Neuronal stem cell (in vitro differentiated cells): ENCODE data around the gene TBC1D12. TPM values are rescaled to one million over a fixed set of nuclear protein-coding genes. Genes with fewer than 3 reads are reported as not detected.

Experiments used
- DNase-seq: peaks from one replicate; pipeline ENCODE4 v3.0.0-alpha.2; 2013; ENCODE audit warnings: low spot score
- H2AFZ ChIP-seq: one replicate; pipeline ENCODE4 v1.6.1; 2013; ENCODE audit warnings: mild to moderate bottlenecking, low read length, inconsistent platforms
- H2AK5ac ChIP-seq: 2 replicates; pipeline ENCODE4 v1.6.1; 2013; ENCODE audit warnings: low read depth, mild to moderate bottlenecking, inconsistent platforms, low read length, moderate library complexity, mixed read lengths
- H2BK120ac ChIP-seq: 2 replicates; pipeline ENCODE4 v1.6.1; 2013; ENCODE audit warnings: low read depth, mild to moderate bottlenecking, inconsistent platforms, low read length, moderate library complexity, mixed read lengths
- H2BK12ac ChIP-seq: one replicate; pipeline ENCODE4 v1.6.1; 2013; ENCODE audit warnings: low read length, inconsistent platforms
- H2BK15ac ChIP-seq: 2 replicates; pipeline ENCODE4 v1.6.1; 2013; ENCODE audit warnings: mild to moderate bottlenecking, low read length, inconsistent platforms, mixed read lengths
- H2BK5ac ChIP-seq: one replicate; pipeline ENCODE4 v1.6.1; 2013; ENCODE audit warnings: inconsistent platforms, mild to moderate bottlenecking, low read length, moderate library complexity
- H3K14ac ChIP-seq: one replicate; pipeline ENCODE4 v1.6.1; 2013; ENCODE audit warnings: low read length, inconsistent platforms
- H3K18ac ChIP-seq: 2 replicates; pipeline ENCODE4 v1.6.1; 2013; ENCODE audit warnings: low read length, inconsistent platforms
- H3K23ac ChIP-seq: 2 replicates; pipeline ENCODE4 v1.6.1; 2013; ENCODE audit warnings: low read depth, mild to moderate bottlenecking, mixed read lengths, low read length, inconsistent platforms; ENCODE audit not compliant: poor library complexity
- H3K27ac ChIP-seq: replicated peaks from 3 replicates; pipeline ENCODE4 v1.5.1; 2013; ENCODE audit warnings: low read length, inconsistent platforms
- H3K27me3 ChIP-seq, 3 experiments: 2 replicates each; pipeline ENCODE4 v1.6.1; 2013; ENCODE audit warnings: low read length in 3 of 3, mild to moderate bottlenecking in 2 of 3, inconsistent platforms in 1 of 3, low read depth in 1 of 3, mixed read lengths in 1 of 3, moderate library complexity in 1 of 3; ENCODE audit not compliant: control insufficient read depth in 3 of 3, insufficient read depth in 3 of 3
- H3K36me3 ChIP-seq, 2 donors: replicated peaks in 1 of 2; 2 replicates each; pipeline ENCODE4 v1.6.1; 2013; ENCODE audit warnings: low read length in 2 of 2; ENCODE audit not compliant: control insufficient read depth in 2 of 2, insufficient read depth in 2 of 2
- H3K4ac ChIP-seq: 2 replicates; pipeline ENCODE4 v1.6.1; 2013; ENCODE audit warnings: inconsistent platforms, mild to moderate bottlenecking, low read length, moderate library complexity
- H3K4me1 ChIP-seq, 2 donors: 1 replicate in 1 of 2; 2 replicates in 1 of 2; pipeline ENCODE4 v1.6.1; 2013; ENCODE audit warnings: low read length in 2 of 2, low read depth in 1 of 2; ENCODE audit not compliant: control insufficient read depth in 2 of 2, insufficient read depth in 1 of 2
- H3K4me2 ChIP-seq: one replicate; pipeline ENCODE4 v1.6.1; 2013; ENCODE audit warnings: mild to moderate bottlenecking, low read length, inconsistent platforms; ENCODE audit not compliant: insufficient read depth, poor library complexity, severe bottlenecking
- H3K4me3 ChIP-seq, 2 donors: 2 replicates each; pipeline ENCODE4 v1.5.1; 2013; ENCODE audit warnings: low read length in 2 of 2, mild to moderate bottlenecking in 2 of 2, inconsistent platforms in 1 of 2, moderate library complexity in 1 of 2
- H3K79me1 ChIP-seq: one replicate; pipeline ENCODE4 v1.6.1; 2013; ENCODE audit warnings: low read depth, mild to moderate bottlenecking, inconsistent platforms, low read length, moderate library complexity
- H3K9ac ChIP-seq: one replicate; pipeline ENCODE4 v1.6.1; 2013; ENCODE audit warnings: mild to moderate bottlenecking, low read depth, low read length, inconsistent platforms; ENCODE audit not compliant: poor library complexity
- H3K9me3 ChIP-seq, 2 donors: replicated peaks in 1 of 2; 2 replicates each; pipeline versions ENCODE3 to v1.6.1; 2013; ENCODE audit warnings: low read length in 2 of 2, mild to moderate bottlenecking in 2 of 2, inconsistent platforms in 1 of 2, low read depth in 1 of 2, mixed read lengths in 1 of 2, moderate library complexity in 1 of 2; ENCODE audit not compliant: control insufficient read depth in 2 of 2, insufficient read depth in 1 of 2
- H4K8ac ChIP-seq: one replicate; pipeline ENCODE4 v1.6.1; 2013; ENCODE audit warnings: low read depth, mild to moderate bottlenecking, inconsistent platforms, low read length, moderate library complexity
- H4K91ac ChIP-seq: one replicate; pipeline ENCODE4 v1.6.1; 2013; ENCODE audit warnings: low read length, low read depth, mild to moderate bottlenecking, inconsistent platforms; ENCODE audit not compliant: poor library complexity
- WGBS, 2 donors: extraction: QIAGEN DNeasy Blood & Tissue Kit; methylation state at CpG; one replicate each; pipeline ENCODE4 v1.1.7; 2013; ENCODE audit warnings: missing lambda C conversion rate in 2 of 2, mixed read lengths in 1 of 2; ENCODE audit not compliant: insufficient read length in 2 of 2, insufficient replicate concordance in 1 of 2; ENCODE audit errors: extremely low coverage in 2 of 2; 5-methylcytosine and 5-hydroxymethylcytosine counted together
- polyA plus RNA-seq, 2 experiments: library from polyadenylated mRNA; stranded (reverse); fragments of 200-250 nt; gene quantifications; one replicate each; pipeline ENCODE4 v1.2.3, GENCODE V29; 2013

The TBC1D12 gene
- 5.8 TPM for polyA plus RNA-seq (2013, experiment 1 of 2)
- 5.2 TPM for polyA plus RNA-seq (2013, experiment 2 of 2)

- peak within 1 kb of the TSS; percentile 22 for H2BK12ac ChIP-seq
- peaks cover 0 to 1% of the 10 kb centered on the region in 2 donors for H3K4me1 ChIP-seq
- peak; percentile 86 for DNase-seq
- peak within 1 kb of the TSS; percentile 80 for H3K23ac ChIP-seq
- no peak within 1 kb of the TSS for H4K91ac ChIP-seq
- H3K4ac ChIP-seq: no peak within 1 kb of the TSS
- H2BK120ac ChIP-seq: no peak within 1 kb of the TSS
- H3K27ac ChIP-seq: peak within 1 kb of the TSS; percentile 35
- no peak within 1 kb of the TSS for H4K8ac ChIP-seq
- peaks cover 0 to 14% (median 0%) of the 10 kb centered on the region in 3 experiments for H3K27me3 ChIP-seq
- H3K4me2 ChIP-seq: peak within 1 kb of the TSS; percentile 86
- peak within 1 kb of the TSS; percentile 94 for H2AFZ ChIP-seq
- H3K18ac ChIP-seq: peak within 1 kb of the TSS; percentile 98
- peak within 1 kb of the TSS; percentile 56 for H3K14ac ChIP-seq
- H3K4me3 ChIP-seq: peak within 1 kb of the TSS; percentile 91 to 92
- peak within 1 kb of the TSS; percentile 67 for H2BK15ac ChIP-seq
- H2BK5ac ChIP-seq: peak within 1 kb of the TSS; percentile 39
- H3K79me1 ChIP-seq: no peaks in the 10 kb centered on the region
- WGBS, 2 donors: no CpG with 5 or more reads among the region's 56 CpGs
- peak within 1 kb of the TSS; percentile 93 for H3K9ac ChIP-seq
- no peaks in the 10 kb centered on the region for H3K36me3 ChIP-seq
- peaks cover 0 to 3% of the 10 kb centered on the region in 2 donors for H3K9me3 ChIP-seq
- peak within 1 kb of the TSS; percentile 28 for H2AK5ac ChIP-seq
Observed at GRCh38 chr10:94402204-94402842, at the start of gene TBC1D12. TBC1D12 (plus strand) TSS chr10:94402541; CDS start chr10:94402614, 73 bp downstream.

GRCh38 chr10:94353336-94353735, 49.0 kb upstream of the TBC1D12 start:
- no peak overlapping the region for H3K23ac ChIP-seq
- no peaks in the 10 kb centered on the region for H3K9me3 ChIP-seq
- H3K14ac ChIP-seq: no peak overlapping the region
- no peak overlapping the region for H4K91ac ChIP-seq
- no peak overlapping the region for H3K27ac ChIP-seq
- no peaks in the 10 kb centered on the region for H3K4me1 ChIP-seq
- no peak overlapping the region for H3K18ac ChIP-seq
- no peak overlapping the region for H3K4ac ChIP-seq
- no peak overlapping the region for H3K4me3 ChIP-seq
- peaks cover 2% of the 10 kb centered on the region for H3K79me1 ChIP-seq
- H3K36me3 ChIP-seq: peaks cover 16 to 98% of the 10 kb centered on the region in 2 donors
- H4K8ac ChIP-seq: no peak overlapping the region
- no peak overlapping the region for H3K9ac ChIP-seq
- H2AFZ ChIP-seq: no peak overlapping the region
- no peak overlapping the region for H2BK15ac ChIP-seq
- H2BK120ac ChIP-seq: no peak overlapping the region
- H2AK5ac ChIP-seq: no peak overlapping the region
- DNase-seq: no peak
- H2BK12ac ChIP-seq: no peak overlapping the region
- no peaks in the 10 kb centered on the region for H3K27me3 ChIP-seq
- no peak overlapping the region for H2BK5ac ChIP-seq
- WGBS, 2 donors: no CpG with 5 or more reads among the region's 3 CpGs
- H3K4me2 ChIP-seq: no peak overlapping the region

- Histone ChIP-seq H2BK120ac (no peak overlapping the region), H3K9me3 (no peaks in the 10 kb centered on the region), H4K8ac (no peak overlapping the region), H3K4me2 (no peak overlapping the region), H3K27ac (no peak overlapping the region), H3K79me1 (peaks cover 2% of the 10 kb centered on the region), H3K18ac (no peak overlapping the region), H2BK15ac (no peak overlapping the region), H2AK5ac (no peak overlapping the region), H4K91ac (no peak overlapping the region), H3K4me3 (no peak overlapping the region), H3K9ac (no peak overlapping the region), H3K27me3 (no peaks in the 10 kb centered on the region), H2BK5ac (no peak overlapping the region), H3K4ac (no peak overlapping the region), H3K36me3 (peaks cover 11 to 97% of the 10 kb centered on the region in 2 donors), H2BK12ac (no peak overlapping the region), H3K14ac (no peak overlapping the region), H3K23ac (no peak overlapping the region), H2AFZ (no peak overlapping the region), H3K4me1 (no peaks in the 10 kb centered on the region)
- no CpG with 5 or more reads among the region's 2 CpGs for WGBS, 2 donors
- no peak for DNase-seq
Observed at GRCh38 chr10:94355841-94356240, 46.5 kb upstream of the TBC1D12 start.

GRCh38 chr10:94357193-94357592, 45.1 kb upstream of the TBC1D12 start:
- no peak overlapping the region for H3K9ac ChIP-seq
- H3K4me3 ChIP-seq: no peak overlapping the region
- H3K79me1 ChIP-seq: peaks cover 2% of the 10 kb centered on the region
- no CpG with 5 or more reads among the region's 3 CpGs for WGBS, 2 donors
- H3K9me3 ChIP-seq: no peaks in the 10 kb centered on the region
- H2BK120ac ChIP-seq: no peak overlapping the region
- H3K14ac ChIP-seq: no peak overlapping the region
- no peak overlapping the region for H4K8ac ChIP-seq
- H2AK5ac ChIP-seq: no peak overlapping the region
- H2BK12ac ChIP-seq: no peak overlapping the region
- no peak overlapping the region for H2BK15ac ChIP-seq
- no peak overlapping the region for H2BK5ac ChIP-seq
- no peak overlapping the region for H3K23ac ChIP-seq
- peaks cover 7 to 90% of the 10 kb centered on the region in 2 donors for H3K36me3 ChIP-seq
- no peaks in the 10 kb centered on the region for H3K27me3 ChIP-seq
- no peak for DNase-seq
- H3K4me1 ChIP-seq: peaks cover 0 to 3% of the 10 kb centered on the region in 2 donors
- H3K18ac ChIP-seq: no peak overlapping the region
- no peak overlapping the region for H2AFZ ChIP-seq
- no peak overlapping the region for H4K91ac ChIP-seq
- no peak overlapping the region for H3K27ac ChIP-seq
- H3K4ac ChIP-seq: no peak overlapping the region
- no peak overlapping the region for H3K4me2 ChIP-seq
